Liver (tissue), 9 donors: Measurements from ENCODE around the gene MARCHF10. TPM values are rescaled to one million over a fixed set of nuclear protein-coding genes. Genes with fewer than 3 reads are reported as not detected.

Experiments used
- DNase-seq: peaks from one replicate; pipeline ENCODE4 v3.0.0-alpha.2; 2017; ENCODE audit warnings: low spot score
- H3K27ac ChIP-seq, 2 donors: one replicate each; pipeline ENCODE4 v1.7.0; 2013; ENCODE audit warnings: inconsistent platforms in 2 of 2, low read length in 2 of 2, control low read depth in 1 of 2, low read depth in 1 of 2, mild to moderate bottlenecking in 1 of 2
- H3K27me3 ChIP-seq, 4 donors: one replicate each; pipeline versions ENCODE4 v1.6.1 to v1.7.0; 2013; ENCODE audit warnings: low read length in 3 of 4, inconsistent platforms in 1 of 4, mild to moderate bottlenecking in 1 of 4, moderate library complexity in 1 of 4; ENCODE audit not compliant: control insufficient read depth in 4 of 4, insufficient read depth in 4 of 4
- H3K36me3 ChIP-seq, 4 donors: one replicate each; pipeline versions ENCODE4 v1.6.1 to v1.7.0; 2013; ENCODE audit warnings: low read length in 3 of 4, mild to moderate bottlenecking in 3 of 4, low read depth in 1 of 4, moderate library complexity in 1 of 4; ENCODE audit not compliant: control insufficient read depth in 4 of 4, insufficient read depth in 3 of 4
- H3K4me1 ChIP-seq, 4 donors: one replicate each; pipeline versions ENCODE4 v1.6.1 to v1.7.0; 2013; ENCODE audit warnings: low read length in 3 of 4, mild to moderate bottlenecking in 3 of 4, moderate library complexity in 1 of 4; ENCODE audit not compliant: control insufficient read depth in 4 of 4, insufficient read depth in 4 of 4
- H3K4me3 ChIP-seq, 3 donors: one replicate each; pipeline versions ENCODE4 v1.6.1 to v1.7.0; 2013; ENCODE audit warnings: low read length in 3 of 3, control low read depth in 1 of 3, low read depth in 1 of 3, mild to moderate bottlenecking in 1 of 3
- H3K9ac ChIP-seq, 2 donors: one replicate each; pipeline ENCODE4 v1.7.0; 2013; ENCODE audit warnings: low read length in 2 of 2, mild to moderate bottlenecking in 2 of 2, moderate library complexity in 2 of 2, control low read depth in 1 of 2, low read depth in 1 of 2
- H3K9me3 ChIP-seq, 4 donors: one replicate each; pipeline versions ENCODE4 v1.6.1 to v1.7.0; 2013; ENCODE audit warnings: low read length in 3 of 4; ENCODE audit not compliant: control insufficient read depth in 4 of 4
- ATF3 ChIP-seq: IDR thresholded peaks from 2 replicates; pipeline ENCODE4 v1.6.1; 2016; ENCODE audit warnings: antibody characterized with exemption
- EGR1 ChIP-seq, 2 donors: IDR thresholded peaks; 2 replicates each; pipeline ENCODE4 v1.6.1; 2016 to 2018; ENCODE audit warnings: antibody characterized with exemption in 2 of 2, low read depth in 2 of 2
- FOXA1 ChIP-seq: IDR thresholded peaks from 2 replicates; pipeline ENCODE4 v1.6.1; 2016; ENCODE audit warnings: antibody characterized with exemption
- FOXA2 ChIP-seq: IDR thresholded peaks from 2 replicates; pipeline ENCODE4 v1.6.1; 2016; ENCODE audit warnings: antibody characterized with exemption
- GABPA ChIP-seq, 2 donors: IDR thresholded peaks in 1 of 2; conservative IDR thresholded peaks in 1 of 2; 2 replicates each; pipeline ENCODE4 v1.6.1; 2016; ENCODE audit warnings: antibody characterized with exemption in 2 of 2, mild to moderate bottlenecking in 1 of 2, moderate library complexity in 1 of 2
- HNF4A ChIP-seq, 2 donors: conservative IDR thresholded peaks; 2 replicates each; pipeline ENCODE4 v1.6.1; 2016; ENCODE audit warnings: antibody characterized with exemption in 2 of 2, mild to moderate bottlenecking in 2 of 2
- JUND ChIP-seq, 2 donors: IDR thresholded peaks; 2 replicates each; pipeline ENCODE4 v1.6.1; 2016; ENCODE audit warnings: antibody characterized with exemption in 2 of 2
- MAX ChIP-seq: IDR thresholded peaks from 2 replicates; pipeline ENCODE4 v1.6.1; 2016; ENCODE audit warnings: antibody characterized with exemption
- NR2F2 ChIP-seq: IDR thresholded peaks from 2 replicates; pipeline ENCODE4 v1.6.1; 2016; ENCODE audit warnings: antibody characterized with exemption
- RAD21 ChIP-seq, 2 donors: IDR thresholded peaks; 2 replicates each; pipeline ENCODE4 v1.6.1; 2016; ENCODE audit warnings: antibody characterized with exemption in 2 of 2, mild to moderate bottlenecking in 2 of 2
- REST ChIP-seq: IDR thresholded peaks from 2 replicates; pipeline ENCODE4 v1.6.1; 2016; ENCODE audit warnings: antibody characterized with exemption, mild to moderate bottlenecking
- RXRA ChIP-seq, 2 donors: IDR thresholded peaks; 2 replicates each; pipeline ENCODE4 v1.6.1; 2017 to 2018; ENCODE audit warnings: antibody characterized with exemption in 2 of 2, mild to moderate bottlenecking in 1 of 2
- SP1 ChIP-seq: IDR thresholded peaks from 2 replicates; pipeline ENCODE4 v1.6.1; 2018; ENCODE audit warnings: antibody characterized with exemption, mild to moderate bottlenecking
- TAF1 ChIP-seq: conservative IDR thresholded peaks from 2 replicates; pipeline ENCODE4 v1.6.1; 2016; ENCODE audit warnings: antibody characterized with exemption, mild to moderate bottlenecking
- ZBTB33 ChIP-seq: IDR thresholded peaks from 2 replicates; pipeline ENCODE4 v1.6.1; 2016; ENCODE audit warnings: antibody characterized with exemption
- WGBS: extraction: QIAGEN DNeasy Blood & Tissue Kit; methylation state at CpG from one replicate; pipeline ENCODE4 v1.1.7; 2013; 5-methylcytosine and 5-hydroxymethylcytosine counted together
- polyA plus RNA-seq, 2 donors: library from polyadenylated mRNA; stranded (reverse) in 1 of 2; unstranded in 1 of 2; fragments of 200-250 nt in 1 of 2; fragments of >200 nt in 1 of 2; fragmentation: Nextera tagmentation in 1 of 2; extraction: Ambion mirVana in 1 of 2; gene quantifications; one replicate each; pipeline versions ENCODE4 v1.2.1 to v1.2.3, GENCODE V29; 2013 to 2015
- total RNA-seq, 2 donors: library from RNA; depleted of rRNA; stranded (reverse); fragments of >200 nt; gene quantifications; one replicate each; pipeline ENCODE4 v1.2.3, GENCODE V29; 2014
- donor health status: healthy.
- donor health status: healthy.
- donor health status: healthy.
- donor health status: healthy.
- donor health status: healthy.

Gene MARCHF10
- total and polyA plus RNA-seq, 4 donors: not detected

- Histone ChIP-seq H3K4me1 (no peaks in the 10 kb centered on the region), H3K27me3 (no peaks in the 10 kb centered on the region), H3K4me3 (no peak overlapping the region), H3K36me3 (no peaks in the 10 kb centered on the region), H3K9me3 (no peaks in the 10 kb centered on the region), H3K9ac (no peak overlapping the region), H3K27ac (no peak overlapping the region)
- TF ChIP-seq NR2F2 (no peak), SP1 (no peak), MAX (no peak), REST (no peak), ATF3 (no peak), TAF1 (no peak), JUND (IDR thresholded peaks at IDR 0.05) (no peak), FOXA1 (no peak)
- 82% methylated on average over 9 of the region's 9 CpGs for WGBS
- no peak for DNase-seq
Measured at GRCh38 chr17:62738281-62738680, 69.8 kb downstream of the MARCHF10 start.

GRCh38 chr17:62737513-62737912 lies 70.6 kb downstream of the MARCHF10 start:
- no peak for TF ChIP-seq HNF4A (conservative IDR thresholded peaks at IDR 0.05)
- no peak for TF ChIP-seq GABPA (IDR thresholded peaks at IDR 0.05 in 1 of 2, conservative IDR thresholded peaks at IDR 0.05 in 1 of 2)
- no peak for TF ChIP-seq FOXA2
- TF ChIP-seq ATF3: no peak
- TF ChIP-seq FOXA1: no peak
- TF ChIP-seq RXRA (IDR thresholded peaks at IDR 0.05): no peak
- TF ChIP-seq EGR1 (IDR thresholded peaks at IDR 0.05; ENCODE audit: low read depth in 2 of 2): no peak
- TF ChIP-seq TAF1: no peak
- TF ChIP-seq REST: no peak
- TF ChIP-seq JUND (IDR thresholded peaks at IDR 0.05): no peak
- TF ChIP-seq MAX: no peak
- TF ChIP-seq NR2F2: no peak
- TF ChIP-seq RAD21 (IDR thresholded peaks at IDR 0.05): no peak
- TF ChIP-seq ZBTB33: no peak
- no peak for DNase-seq
- H3K36me3 ChIP-seq: no peaks in the 10 kb centered on the region
- no peaks in the 10 kb centered on the region for H3K4me1 ChIP-seq
- no peak overlapping the region for H3K9ac ChIP-seq
- H3K4me3 ChIP-seq: no peak overlapping the region
- no peaks in the 10 kb centered on the region for H3K27me3 ChIP-seq
- no peaks in the 10 kb centered on the region for H3K9me3 ChIP-seq
- 84% methylated on average over 8 of the region's 8 CpGs for WGBS
- H3K27ac ChIP-seq: no peak overlapping the region
